HEK293T (cell line): Measurements from ENCODE around the gene BEGAIN.

Experiments used
- CTCF ChIA-PET: fragments of 350-600 bp; formaldehyde crosslinking; extraction: SDS; loops from one replicate; lab custom pipeline; 2021; ENCODE audit warnings: antibody characterized with exemption, inconsistent platforms; lab: Yijun Ruan, JAX
- POLR2A ChIA-PET: fragments of 350-600 bp; formaldehyde crosslinking; extraction: SDS; loops from one replicate; lab custom pipeline; 2020; ENCODE audit warnings: antibody characterized with exemption, inconsistent platforms; lab: Yijun Ruan, JAX
- DNase-seq: peaks from one replicate; pipeline ENCODE4 v3.0.0; 2012; ENCODE audit warnings: mixed read lengths; ENCODE audit errors: extremely low spot score
- ARNT ChIP-seq: fragments of 450-650 bp; IDR thresholded peaks from 2 replicates; pipeline ENCODE4 v1.6.1; 2017; ENCODE audit warnings: mild to moderate bottlenecking
- BHLHE40 ChIP-seq: fragments of 450-650 bp; IDR thresholded peaks from 2 replicates; pipeline ENCODE4 v1.6.1; 2016; ENCODE audit warnings: mild to moderate bottlenecking, moderate library complexity, borderline replicate concordance
- CTBP1 ChIP-seq: fragments of 450-650 bp; IDR thresholded peaks from 2 replicates; pipeline ENCODE4 v1.6.1; 2016; ENCODE audit warnings: borderline replicate concordance
- ELF4 ChIP-seq: fragments of 450-650 bp; IDR thresholded peaks from 2 replicates; pipeline ENCODE4 v1.6.1; 2017; ENCODE audit warnings: antibody characterized with exemption
- FOXA1 ChIP-seq: fragments of 450-650 bp; IDR thresholded peaks from 2 replicates; pipeline ENCODE4 v1.6.1; 2016; ENCODE audit warnings: mild to moderate bottlenecking
- FOXK2 ChIP-seq: fragments of 450-650 bp; IDR thresholded peaks from 2 replicates; pipeline ENCODE4 v1.6.1; 2016; ENCODE audit warnings: mild to moderate bottlenecking
- FOXM1 ChIP-seq: fragments of 450-650 bp; IDR thresholded peaks from 2 replicates; pipeline ENCODE4 v1.6.1; 2017; ENCODE audit warnings: mild to moderate bottlenecking, borderline replicate concordance
- HDGF ChIP-seq: fragments of 450-650 bp; IDR thresholded peaks from 2 replicates; pipeline ENCODE4 v1.6.1; 2017; ENCODE audit warnings: antibody characterized with exemption, borderline replicate concordance
- L3MBTL2 ChIP-seq: fragments of 450-650 bp; conservative IDR thresholded peaks from 2 replicates; pipeline ENCODE4 v1.6.1; 2016; ENCODE audit warnings: mild to moderate bottlenecking
- LEF1 ChIP-seq: fragments of 450-650 bp; IDR thresholded peaks from 2 replicates; pipeline ENCODE4 v1.6.1; 2017; ENCODE audit warnings: mild to moderate bottlenecking, borderline replicate concordance
- NFRKB ChIP-seq: fragments of 450-650 bp; IDR thresholded peaks from 2 replicates; pipeline ENCODE4 v1.6.1; 2016; ENCODE audit warnings: mild to moderate bottlenecking, moderate library complexity
- SP1 ChIP-seq: fragments of 450-650 bp; IDR thresholded peaks from 2 replicates; pipeline ENCODE4 v1.6.1; 2017
- SUZ12 ChIP-seq: fragments of 450-650 bp; IDR thresholded peaks from 2 replicates; pipeline ENCODE4 v1.6.1; 2016; ENCODE audit warnings: mild to moderate bottlenecking
- TARDBP ChIP-seq: fragments of 450-650 bp; IDR thresholded peaks from 2 replicates; pipeline ENCODE4 v1.6.1; 2016
- ZNF384 ChIP-seq: fragments of 450-650 bp; IDR thresholded peaks from 2 replicates; pipeline ENCODE4 v1.6.1; 2016
- TF ChIP-seq, protein P1 (sequence below): fragments of 450-650 bp; IDR thresholded peaks from 2 replicates; pipeline ENCODE4 v1.6.1; 2016

BEGAIN gene

DNA sequence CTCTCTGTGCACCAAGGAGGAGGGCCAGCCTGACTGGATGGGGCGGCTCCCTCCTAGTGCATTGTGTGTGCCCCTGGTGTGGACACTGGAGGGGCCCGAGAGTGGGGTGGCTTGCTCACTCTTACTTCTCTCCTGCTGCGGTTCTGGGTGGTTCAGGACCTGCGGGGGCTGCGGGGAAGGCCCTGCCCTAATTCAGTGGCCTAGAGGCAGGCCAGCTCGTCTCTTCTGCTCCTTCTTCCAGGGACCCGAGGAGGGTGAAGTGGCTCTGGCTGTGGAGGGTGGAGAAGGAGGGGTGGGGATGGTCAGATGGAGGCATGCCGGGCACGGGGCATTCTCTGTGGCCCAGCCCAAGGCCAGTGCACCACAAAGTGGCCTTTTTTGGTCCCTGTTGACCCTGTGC, 87.1 kb downstream of the BEGAIN start:
- CTCF ChIA-PET: no interaction called here
- POLR2A ChIA-PET: no interaction called here
- no peak for DNase-seq
- TF ChIP-seq ZNF384 (no peak), CTBP1 (no peak), L3MBTL2 (no peak)

DNA sequence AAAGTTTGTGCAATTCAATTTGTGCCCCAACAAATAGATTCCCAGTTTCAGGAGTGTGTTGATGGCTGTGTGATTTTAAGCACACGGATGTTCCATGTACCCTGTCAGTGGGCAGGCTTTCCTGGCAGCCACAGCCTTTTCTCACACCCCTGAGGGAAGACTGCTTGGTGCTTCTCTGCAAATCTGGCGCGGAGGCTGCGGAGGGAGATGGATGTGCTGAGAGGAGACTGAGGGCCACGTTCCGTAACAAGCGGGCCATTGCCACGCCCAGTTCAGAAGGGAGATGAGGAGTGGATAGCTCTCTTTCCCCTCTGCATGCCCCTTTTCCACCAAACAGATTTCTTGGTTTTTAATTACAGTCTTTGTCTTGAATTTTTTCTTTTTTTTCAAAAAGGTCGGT, 89.1 kb downstream of the BEGAIN start:
- POLR2A ChIA-PET: no interaction called here
- CTCF ChIA-PET: interaction anchor here (0.7 kb wide), 1 partner anchor 154 kb away, joined by 3 read pairs; no protein-coding TSS in a partner anchor
- TF ChIP-seq LEF1 (no peak), ELF4 (no peak), CTBP1 (no peak), SP1 (no peak), NFRKB (no peak), HDGF (no peak), FOXK2 (no peak), FOXM1 (no peak), SUZ12 (no peak), ZNF384 (no peak), FOXA1 (no peak), ARNT (no peak), BHLHE40 (no peak), L3MBTL2 (no peak), TARDBP (no peak)
- TF ChIP-seq, protein P1, sequence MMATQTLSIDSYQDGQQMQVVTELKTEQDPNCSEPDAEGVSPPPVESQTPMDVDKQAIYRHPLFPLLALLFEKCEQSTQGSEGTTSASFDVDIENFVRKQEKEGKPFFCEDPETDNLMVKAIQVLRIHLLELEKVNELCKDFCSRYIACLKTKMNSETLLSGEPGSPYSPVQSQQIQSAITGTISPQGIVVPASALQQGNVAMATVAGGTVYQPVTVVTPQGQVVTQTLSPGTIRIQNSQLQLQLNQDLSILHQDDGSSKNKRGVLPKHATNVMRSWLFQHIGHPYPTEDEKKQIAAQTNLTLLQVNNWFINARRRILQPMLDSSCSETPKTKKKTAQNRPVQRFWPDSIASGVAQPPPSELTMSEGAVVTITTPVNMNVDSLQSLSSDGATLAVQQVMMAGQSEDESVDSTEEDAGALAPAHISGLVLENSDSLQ: no peak
- no peak for DNase-seq

DNA sequence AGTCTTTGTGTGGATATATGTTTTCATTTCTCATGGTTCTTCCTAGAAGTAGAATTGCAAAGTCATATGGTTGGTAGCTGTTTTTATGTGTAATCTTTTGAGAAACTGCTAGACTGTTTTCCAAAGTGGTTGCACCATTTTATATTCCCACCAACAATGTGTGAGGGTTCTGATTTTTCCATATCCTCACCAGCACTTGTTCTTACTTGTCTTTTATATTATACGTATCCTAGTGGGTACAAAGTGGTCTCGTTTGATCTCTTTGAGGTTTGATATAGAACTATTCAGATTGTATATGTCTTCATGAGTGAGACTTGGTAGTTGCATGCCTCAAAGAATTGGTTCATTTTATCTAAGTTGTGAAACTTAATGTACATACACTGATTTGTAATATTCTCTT, 91.3 kb downstream of the BEGAIN start:
- POLR2A ChIA-PET: no interaction called here
- DNase-seq: no peak
- CTCF ChIA-PET: no interaction called here
- TF ChIP-seq LEF1 (no peak), CTBP1 (no peak), SP1 (no peak), ARNT (no peak), FOXM1 (no peak), ELF4 (no peak), L3MBTL2 (no peak), FOXK2 (no peak), FOXA1 (no peak), NFRKB (no peak), TARDBP (no peak), BHLHE40 (no peak), ZNF384 (no peak), SUZ12 (no peak), HDGF (no peak)
- TF ChIP-seq, protein P1: no peak

DNA sequence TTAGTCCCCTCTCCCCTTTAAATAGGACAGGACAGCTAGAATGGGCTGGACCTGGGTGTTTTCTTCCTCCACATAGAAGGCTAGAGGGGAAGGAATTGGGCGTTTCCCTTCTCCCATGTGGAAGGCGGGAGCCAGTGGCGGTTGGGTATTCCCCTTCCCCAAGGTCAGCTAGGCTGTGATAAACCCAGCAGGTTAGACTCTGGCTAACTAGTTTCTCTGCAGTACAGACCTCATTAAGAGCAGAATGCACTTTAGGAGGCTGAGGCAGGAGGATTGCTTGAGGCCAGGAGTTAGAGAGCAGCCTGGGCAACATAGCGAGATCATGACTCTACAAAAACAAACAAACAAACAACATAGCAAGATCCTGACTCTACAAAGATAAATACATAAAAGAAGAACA, 92.6 kb downstream of the BEGAIN start:
- ChIA-PET CTCF (no interaction called here), POLR2A (no interaction called here)
- TF ChIP-seq BHLHE40 (no peak), SP1 (no peak), L3MBTL2 (no peak), SUZ12 (no peak), TARDBP (no peak), FOXK2 (no peak)
- no peak for DNase-seq

DNA sequence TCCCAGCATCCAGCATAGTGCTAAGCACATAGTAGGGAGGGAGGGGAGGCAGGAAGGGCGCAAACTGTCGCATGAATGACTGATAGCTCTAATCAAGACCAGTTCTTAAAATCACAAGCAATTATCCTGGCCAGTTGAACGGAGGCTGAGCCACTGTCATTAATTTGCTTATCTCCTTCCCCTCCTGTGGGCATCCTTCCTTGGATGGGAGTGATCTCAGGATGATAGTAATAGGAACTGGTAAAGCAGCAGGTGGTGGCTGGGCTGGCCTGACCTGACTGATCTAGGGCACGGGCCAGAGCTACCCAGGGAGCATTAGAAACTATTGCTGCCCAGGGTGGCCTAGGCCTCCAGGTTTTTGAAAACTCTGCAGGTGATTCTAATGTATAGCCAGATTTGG, 97.0 kb downstream of the BEGAIN start:
- CTCF ChIA-PET: no interaction called here
- TF ChIP-seq FOXM1 (no peak), ELF4 (no peak), CTBP1 (no peak), L3MBTL2 (no peak), SP1 (no peak), BHLHE40 (no peak), FOXK2 (no peak), TARDBP (no peak), ZNF384 (no peak), HDGF (no peak)
- TF ChIP-seq, protein P1: no peak

DNA sequence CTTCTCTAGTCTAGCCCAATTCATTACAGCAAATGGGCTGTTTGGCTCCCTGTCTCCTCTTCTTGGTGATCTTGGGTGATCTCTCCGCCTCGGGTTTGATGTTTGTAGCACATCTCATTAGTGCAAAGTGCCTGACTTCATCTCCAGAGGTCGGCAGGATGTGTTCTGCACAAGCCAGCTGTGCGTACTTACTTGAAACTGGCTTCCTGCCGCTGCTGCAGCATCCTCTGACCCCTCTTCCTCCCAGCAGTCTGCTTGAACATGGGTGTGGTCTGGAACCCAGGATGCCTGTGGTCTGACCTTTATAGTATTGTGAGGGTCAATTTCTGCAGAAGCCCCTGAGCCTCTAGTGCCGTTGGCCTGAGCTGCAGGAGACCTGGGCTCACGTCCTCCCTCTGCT, 99.2 kb downstream of the BEGAIN start:
- CTCF ChIA-PET: interaction anchor here (1.0 kb wide), 1 partner anchor 105 kb away, joined by 3 read pairs; no protein-coding TSS in a partner anchor
- POLR2A ChIA-PET: no interaction called here
- TF ChIP-seq LEF1 (no peak), FOXK2 (no peak), ELF4 (no peak), L3MBTL2 (no peak), TARDBP (no peak), BHLHE40 (no peak), ZNF384 (no peak), SP1 (no peak), ARNT (no peak), FOXM1 (no peak)
- no peak for DNase-seq

More for the DNA sequence above, 97.0 kb downstream of the BEGAIN start:
- POLR2A ChIA-PET: no interaction called here
- DNase-seq: no peak

DNA sequence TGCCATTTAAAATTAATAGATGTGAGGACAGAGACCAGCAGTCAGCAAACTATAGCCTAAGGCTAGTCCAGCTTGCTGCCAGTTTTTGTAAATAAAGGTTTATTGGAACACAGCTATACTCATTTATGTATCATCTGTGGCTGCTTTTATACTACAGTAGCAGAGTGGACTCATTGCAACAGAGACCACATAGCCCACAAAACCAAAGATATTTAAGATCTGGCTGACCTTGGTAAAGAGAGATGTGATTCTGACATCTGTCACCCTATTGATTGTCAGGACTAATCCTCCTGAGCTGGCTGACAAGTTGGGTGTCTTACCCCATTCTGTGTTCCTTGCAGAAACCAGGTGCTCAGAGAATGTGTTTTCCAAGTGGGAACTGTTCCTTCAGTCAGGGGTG, 99.9 kb downstream of the BEGAIN start:
- TF ChIP-seq TARDBP (no peak), FOXM1 (no peak), FOXA1 (no peak), HDGF (no peak), SUZ12 (no peak), ELF4 (no peak), ARNT (no peak), ZNF384 (no peak), BHLHE40 (no peak), L3MBTL2 (no peak), FOXK2 (no peak), NFRKB (no peak), LEF1 (no peak), SP1 (no peak), CTBP1 (no peak)
- TF ChIP-seq, protein P1: no peak
- DNase-seq: no peak
- ChIA-PET POLR2A (no interaction called here), CTCF (interaction anchor here (1.0 kb wide), 1 partner anchor 104 kb away, joined by 3 read pairs; no protein-coding TSS in a partner anchor)
